HTERT RPE-1 (cell line): ENCODE measurements around the gene CXCR3.
"Not testable (repeated sequence)": the region's sequence is repeated elsewhere in the genome, so short reads cannot be mapped to it uniquely, and the experiment has no call there.

Experiments used
- in situ Hi-C: fragments of 300-500 bp; cut with MboI; formaldehyde crosslinking; loops from 4 replicates; pipeline ENCODE4 v1.14.3; 2020; ENCODE audit warnings: low sequenced_read_pairs

Gene CXCR3

DNA sequence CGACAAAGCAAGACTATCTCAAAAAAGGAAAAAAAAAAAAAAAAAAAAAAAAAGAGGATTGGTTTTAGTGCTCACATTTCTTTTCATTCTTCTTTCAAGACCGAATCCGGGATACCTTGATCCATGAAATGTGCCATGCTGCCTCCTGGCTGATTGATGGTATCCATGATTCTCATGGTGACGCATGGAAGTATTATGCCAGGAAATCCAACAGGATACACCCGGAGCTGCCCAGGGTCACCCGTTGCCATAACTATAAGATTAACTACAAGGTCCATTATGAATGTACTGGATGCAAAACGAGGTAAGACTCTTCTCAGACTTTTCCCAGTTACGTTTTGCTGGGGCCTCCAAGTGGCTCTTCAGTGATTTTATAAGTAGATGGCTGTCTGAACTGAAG is 6.1 kb downstream of the CXCR3 start:
- in situ Hi-C loops, result no loop called here

GRCh38 chrX:71611736-71612135 is 6.6 kb downstream of the CXCR3 start:
- in situ Hi-C loops, result not testable (repeated sequence)

- in situ Hi-C loops, result no loop called here
Measured at GRCh38 chrX:71609095-71609750, 9.1 kb downstream of the CXCR3 start.

DNA sequence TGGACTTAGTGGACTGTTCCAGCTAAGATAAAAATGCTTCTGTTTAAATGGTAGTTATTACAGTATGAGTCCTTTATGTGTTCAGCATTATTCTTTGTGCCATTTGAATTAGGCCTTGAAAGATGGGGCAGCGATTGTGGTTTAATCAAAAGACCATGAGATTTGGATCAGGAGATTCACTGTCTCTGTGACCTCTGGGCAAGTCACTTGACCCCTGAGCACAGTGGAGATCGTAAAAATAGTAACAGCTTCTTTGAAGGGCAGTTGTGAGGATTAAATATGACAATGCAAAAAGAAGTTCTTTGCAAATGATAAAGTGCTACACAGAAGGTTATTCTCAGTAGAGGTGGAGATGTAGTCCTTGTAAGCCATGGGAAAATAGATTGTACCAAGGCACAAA is 10.8 kb downstream of the CXCR3 start:
- in situ Hi-C loops, result no loop called here

GRCh38 chrX:71606536-71607216 is 11.6 kb downstream of the CXCR3 start:
- in situ Hi-C loops, result no loop called here

DNA sequence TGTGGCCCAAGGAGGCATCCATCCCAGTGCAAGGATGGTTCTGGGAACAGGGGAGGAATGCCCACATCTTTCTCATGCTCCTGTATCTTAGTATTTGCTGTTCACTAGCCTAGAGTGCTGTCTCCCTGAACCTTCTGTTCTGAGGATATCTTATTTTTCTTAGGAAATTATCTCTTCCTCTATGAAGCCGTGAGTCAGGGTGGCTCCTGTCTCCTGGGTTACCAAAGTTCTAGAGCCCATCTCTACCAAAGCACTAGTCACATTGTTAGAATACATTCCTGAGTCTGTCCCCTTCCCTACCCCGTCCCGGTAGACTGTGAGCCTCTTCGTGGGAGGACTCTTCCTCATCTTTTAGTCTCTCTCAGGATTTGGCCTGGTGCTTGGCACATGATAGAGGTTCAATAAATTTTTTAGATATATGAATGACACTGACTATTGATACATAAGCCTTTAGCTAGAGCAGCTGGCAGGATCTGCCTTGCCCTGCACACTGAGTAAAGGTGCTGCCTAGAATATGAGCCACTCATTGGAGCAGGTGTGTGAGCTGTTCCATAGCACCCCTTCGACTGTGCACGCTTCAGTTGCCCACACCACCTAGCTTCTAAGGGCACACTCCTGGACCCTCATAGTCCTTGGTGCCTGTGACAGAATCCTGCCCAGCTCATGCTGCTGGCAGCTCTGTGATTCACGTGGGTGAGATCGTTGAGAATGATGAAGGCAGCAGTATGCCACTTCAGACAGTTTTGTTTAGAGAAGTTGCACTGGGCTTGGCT is 13.3 kb downstream of the CXCR3 start:
- in situ Hi-C loops, result no loop called here

DNA sequence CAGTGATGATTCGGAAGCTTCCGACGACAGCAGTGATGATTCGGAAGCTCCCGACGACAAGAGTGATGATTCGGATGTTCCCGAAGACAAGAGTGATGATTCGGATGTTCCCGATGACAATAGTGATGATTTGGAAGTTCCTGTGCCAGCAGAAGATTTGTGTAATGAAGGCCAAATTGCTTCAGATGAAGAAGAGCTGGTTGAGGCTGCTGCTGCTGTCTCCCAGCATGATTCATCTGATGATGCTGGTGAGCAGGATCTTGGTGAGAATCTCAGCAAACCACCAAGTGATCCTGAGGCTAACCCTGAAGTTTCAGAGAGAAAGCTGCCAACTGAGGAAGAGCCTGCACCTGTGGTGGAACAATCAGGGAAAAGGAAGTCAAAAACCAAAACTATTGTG is 14.2 kb downstream of the CXCR3 start:
- in situ Hi-C loops, result no loop called here

DNA sequence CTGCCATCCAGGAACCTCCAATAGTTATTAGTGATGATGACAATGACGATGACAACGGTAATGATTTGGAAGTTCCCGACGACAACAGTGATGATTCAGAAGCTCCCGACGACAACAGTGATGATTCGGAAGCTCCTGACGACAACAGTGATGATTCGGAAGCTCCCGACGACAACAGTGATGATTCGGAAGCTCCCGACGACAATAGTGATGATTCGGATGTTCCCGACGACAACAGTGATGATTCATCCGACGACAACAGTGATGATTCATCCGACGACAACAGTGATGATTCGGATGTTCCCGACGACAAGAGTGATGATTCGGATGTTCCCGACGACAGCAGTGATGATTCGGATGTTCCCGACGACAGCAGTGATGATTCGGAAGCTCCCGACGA is 14.7 kb downstream of the CXCR3 start:
- in situ Hi-C loops, result no loop called here

- in situ Hi-C loops, result no loop called here
Measured at GRCh38 chrX:71599965-71600364, 18.3 kb downstream of the CXCR3 start.

- in situ Hi-C loops, result not testable (repeated sequence)
Measured at GRCh38 chrX:71593210-71593609, 25.1 kb downstream of the CXCR3 start.

DNA sequence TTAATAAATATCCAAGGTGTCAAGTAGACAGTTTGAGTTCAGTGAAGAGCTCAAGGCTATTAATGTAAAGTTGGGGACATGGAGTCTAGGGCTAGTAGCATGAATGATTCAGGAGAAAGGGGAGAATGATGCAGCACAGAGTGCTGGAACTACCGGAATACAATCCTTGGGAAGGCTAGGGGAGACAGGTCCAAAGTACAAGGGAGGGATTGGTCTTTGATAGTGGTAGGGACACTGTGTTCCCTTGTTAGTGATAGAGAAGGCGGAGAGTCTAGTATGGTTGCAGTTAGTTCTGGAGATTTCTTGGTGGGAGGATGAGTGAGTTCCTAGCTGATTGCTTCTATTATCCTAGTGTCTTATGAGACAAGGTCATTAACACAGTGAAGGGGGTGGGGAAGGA is 31.4 kb downstream of the CXCR3 start:
- in situ Hi-C loops, result no loop called here

- in situ Hi-C loops, result no loop called here
Measured at GRCh38 chrX:71581210-71581609, 37.1 kb downstream of the CXCR3 start.

GRCh38 chrX:71579990-71580380 is 38.3 kb downstream of the CXCR3 start:
- in situ Hi-C loops, result no loop called here

DNA sequence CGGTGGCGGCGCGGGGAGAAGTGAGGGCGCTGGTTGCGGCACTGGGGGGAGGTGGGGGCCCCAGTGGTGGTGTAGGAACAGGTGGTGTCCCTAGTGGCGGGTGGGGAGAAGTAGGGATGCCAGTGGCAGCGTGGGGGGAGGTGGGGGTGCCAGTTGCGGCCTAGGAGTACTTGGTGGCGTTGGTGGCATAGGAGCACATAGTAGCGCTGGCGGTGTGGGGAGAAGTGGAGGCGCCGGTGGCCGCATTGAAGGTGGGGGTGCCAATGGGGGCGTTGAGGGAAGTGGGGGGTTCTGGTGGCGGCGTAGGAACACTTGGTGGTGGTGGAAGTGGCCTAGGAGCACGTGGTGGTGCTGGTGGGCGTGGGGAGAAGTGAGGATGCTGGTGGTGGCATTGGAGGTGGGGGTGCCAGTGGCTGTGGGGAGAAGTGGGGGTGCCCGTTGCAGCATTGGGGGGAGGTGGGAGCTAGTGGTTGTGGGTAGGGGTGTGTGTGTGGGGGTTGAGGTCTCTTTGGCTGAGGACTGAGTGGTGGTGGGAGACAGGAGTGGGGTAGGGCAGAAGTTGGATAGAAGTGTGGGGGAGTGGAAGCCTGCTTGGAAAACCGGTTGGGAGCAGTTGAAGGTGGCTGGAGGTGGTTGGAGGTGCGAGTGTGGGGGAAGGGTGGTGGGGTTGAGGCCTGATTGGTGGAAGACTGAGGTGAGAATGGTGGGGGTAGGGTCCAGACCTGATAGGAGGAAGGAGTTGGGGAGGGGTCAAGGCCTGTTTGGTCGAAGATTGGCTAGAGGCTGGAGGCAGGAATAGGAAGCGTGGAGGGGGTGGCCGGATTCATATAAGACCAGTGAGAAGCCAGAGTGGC is 38.9 kb downstream of the CXCR3 start:
- in situ Hi-C loops, result no loop called here

DNA sequence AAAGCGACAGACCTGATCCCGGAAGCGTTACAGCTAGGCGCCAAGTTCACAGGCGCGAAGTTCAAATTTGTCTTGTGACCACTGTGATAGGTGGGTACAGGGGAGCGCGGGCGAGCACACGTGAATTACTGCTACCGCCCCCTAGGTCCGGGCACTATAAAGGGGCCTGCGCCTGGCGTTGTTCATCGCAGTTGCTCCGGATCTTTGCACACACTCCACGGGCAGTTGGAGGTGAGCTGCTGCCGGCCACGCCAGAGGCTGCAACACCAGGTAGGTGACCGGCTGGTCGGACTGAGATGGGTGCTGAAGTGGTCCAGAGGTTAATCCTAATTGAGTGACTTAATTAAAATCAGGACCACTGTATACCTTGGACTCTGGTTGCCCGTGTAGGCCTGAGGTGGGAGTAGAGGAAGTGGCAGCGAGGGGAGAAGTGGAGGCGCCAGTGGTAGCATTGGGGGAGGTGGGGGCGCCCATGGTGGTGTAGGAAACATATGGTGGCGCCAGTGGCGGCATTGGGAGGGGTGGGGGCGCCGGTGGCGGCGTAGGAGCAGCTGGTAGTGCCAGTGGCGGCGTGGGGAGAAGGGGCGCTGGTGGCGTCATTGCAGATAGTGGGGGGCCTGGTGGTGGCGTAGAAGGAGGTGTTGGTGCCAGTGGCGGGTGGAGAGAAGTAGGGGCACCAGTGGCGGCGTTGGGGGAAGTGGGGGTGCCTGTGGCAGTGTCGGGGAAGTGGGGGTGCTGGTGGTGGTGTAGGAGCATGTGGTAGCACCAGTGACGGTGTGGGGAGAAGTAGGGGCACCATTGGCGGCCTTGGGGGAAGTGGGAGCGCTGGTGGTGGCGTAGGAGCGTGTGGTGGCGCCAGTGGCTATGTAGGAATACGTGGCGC is 39.8 kb downstream of the CXCR3 start, which contains the start of gene GCNA:
Gene GCNA (plus strand): TSS at position 185 of the 883 bp plus-strand sequence. CDS start 2,385 bp downstream, outside the sequence.
- in situ Hi-C loops, result no loop called here

- in situ Hi-C loops, result no loop called here
Measured at GRCh38 chrX:71577682-71578081, 40.6 kb downstream of the CXCR3 start.

- in situ Hi-C loops, result no loop called here
Measured at GRCh38 chrX:71573590-71573989, 44.7 kb downstream of the CXCR3 start.

DNA sequence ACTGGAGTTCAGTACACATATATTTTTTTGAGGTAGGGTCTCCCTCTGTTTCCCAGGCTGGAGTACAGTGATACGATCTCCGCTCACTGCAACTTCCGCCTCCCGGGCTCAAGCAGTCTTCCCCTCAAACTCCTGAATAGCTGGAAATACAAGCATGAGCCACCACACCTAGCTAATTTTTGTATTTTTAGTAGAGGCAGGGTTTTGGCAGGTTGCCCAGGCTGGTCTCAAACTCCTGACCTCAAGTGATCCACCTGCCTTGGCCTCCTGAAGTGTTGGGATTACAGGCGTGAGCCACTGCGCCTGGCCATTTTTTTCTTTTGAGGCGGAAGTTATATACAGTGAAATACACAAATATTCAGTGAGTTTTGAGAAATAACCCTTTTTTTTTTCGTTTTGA is 46.9 kb downstream of the CXCR3 start:
- in situ Hi-C loops, result not testable (repeated sequence)
